NT2/D1 (cell line): ENCODE measurements around the gene LGALS12.

Experiments used
- SUZ12 ChIP-seq: IDR thresholded peaks from 2 replicates; pipeline ENCODE4 v1.6.1; 2011; ENCODE audit not compliant: insufficient read length, insufficient read depth; ENCODE audit errors: extremely low read depth
- YY1 ChIP-seq: IDR thresholded peaks from 2 replicates; pipeline ENCODE4 v1.6.1; 2011; ENCODE audit not compliant: insufficient read length, insufficient read depth

DNA sequence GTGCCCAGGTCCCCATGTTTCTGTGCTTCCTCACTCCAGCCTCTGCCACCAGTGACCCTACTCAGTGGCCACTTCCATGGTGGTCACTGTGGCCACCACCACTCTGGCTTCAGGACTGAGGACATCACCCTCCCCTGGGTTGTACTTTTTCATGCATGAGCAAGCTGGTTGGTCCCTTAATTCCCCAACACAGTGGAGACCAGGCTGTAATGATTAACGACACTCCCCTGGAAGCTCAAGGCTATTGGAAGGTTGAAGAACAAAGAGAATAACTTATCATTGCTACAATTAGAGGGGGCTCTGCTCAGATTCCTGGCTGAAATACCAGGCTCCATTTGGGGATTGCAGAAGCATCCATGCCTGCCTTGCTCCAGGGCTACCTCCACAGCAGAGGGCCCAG is 41.2 kb downstream of the LGALS12 start:
- TF ChIP-seq SUZ12 (no peak), YY1 (no peak)
